ENCODE results near the gene DPM3.

- TF ChIP-seq, protein P1, sequence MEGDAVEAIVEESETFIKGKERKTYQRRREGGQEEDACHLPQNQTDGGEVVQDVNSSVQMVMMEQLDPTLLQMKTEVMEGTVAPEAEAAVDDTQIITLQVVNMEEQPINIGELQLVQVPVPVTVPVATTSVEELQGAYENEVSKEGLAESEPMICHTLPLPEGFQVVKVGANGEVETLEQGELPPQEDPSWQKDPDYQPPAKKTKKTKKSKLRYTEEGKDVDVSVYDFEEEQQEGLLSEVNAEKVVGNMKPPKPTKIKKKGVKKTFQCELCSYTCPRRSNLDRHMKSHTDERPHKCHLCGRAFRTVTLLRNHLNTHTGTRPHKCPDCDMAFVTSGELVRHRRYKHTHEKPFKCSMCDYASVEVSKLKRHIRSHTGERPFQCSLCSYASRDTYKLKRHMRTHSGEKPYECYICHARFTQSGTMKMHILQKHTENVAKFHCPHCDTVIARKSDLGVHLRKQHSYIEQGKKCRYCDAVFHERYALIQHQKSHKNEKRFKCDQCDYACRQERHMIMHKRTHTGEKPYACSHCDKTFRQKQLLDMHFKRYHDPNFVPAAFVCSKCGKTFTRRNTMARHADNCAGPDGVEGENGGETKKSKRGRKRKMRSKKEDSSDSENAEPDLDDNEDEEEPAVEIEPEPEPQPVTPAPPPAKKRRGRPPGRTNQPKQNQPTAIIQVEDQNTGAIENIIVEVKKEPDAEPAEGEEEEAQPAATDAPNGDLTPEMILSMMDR (IDR thresholded peaks at IDR 0.05; ENCODE audit: low read depth, low read length) = no peak
- no peak for TF ChIP-seq POLR2A (IDR thresholded peaks at IDR 0.05; ENCODE audit: extremely low read depth, insufficient read length)
- TF ChIP-seq, protein P2, sequence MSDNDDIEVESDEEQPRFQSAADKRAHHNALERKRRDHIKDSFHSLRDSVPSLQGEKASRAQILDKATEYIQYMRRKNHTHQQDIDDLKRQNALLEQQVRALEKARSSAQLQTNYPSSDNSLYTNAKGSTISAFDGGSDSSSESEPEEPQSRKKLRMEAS (IDR thresholded peaks at IDR 0.05; ENCODE audit: low read depth, low read length) = no peak
Observed at GRCh38 chr1:155166051-155166470, 25.7 kb upstream of the DPM3 start.
